NT2/D1 (cell line): ENCODE data around the gene C11orf54.

ENCODE experiments used
- DNase-seq: peaks from one replicate; pipeline ENCODE4 v3.0.0-alpha.2; 2011; ENCODE audit warnings: low read depth, low spot score
- H3K27me3 ChIP-seq: 2 replicates; pipeline ENCODE4 v1.6.0; 2011; ENCODE audit warnings: mild to moderate bottlenecking; ENCODE audit not compliant: insufficient read length, insufficient read depth
- H3K36me3 ChIP-seq: 2 replicates; pipeline ENCODE4 v1.6.1; 2011; ENCODE audit warnings: mild to moderate bottlenecking, low read length, mixed read lengths; ENCODE audit not compliant: insufficient read depth, insufficient read length
- H3K4me1 ChIP-seq: 2 replicates; pipeline ENCODE4 v1.5.1; 2011; ENCODE audit not compliant: insufficient read depth, insufficient read length
- H3K4me3 ChIP-seq: 2 replicates; pipeline ENCODE4 v1.5.1; 2011; ENCODE audit warnings: low read depth; ENCODE audit not compliant: insufficient read length
- H3K9ac ChIP-seq: 2 replicates; pipeline ENCODE4 v1.6.0; 2011; ENCODE audit warnings: low read depth; ENCODE audit not compliant: insufficient read length
- H3K9me3 ChIP-seq: 2 replicates; pipeline ENCODE4 v1.5.1; 2011; ENCODE audit warnings: mild to moderate bottlenecking, low read length; ENCODE audit not compliant: insufficient read depth
- SUZ12 ChIP-seq: IDR thresholded peaks from 2 replicates; pipeline ENCODE4 v1.6.1; 2011; ENCODE audit not compliant: insufficient read length, insufficient read depth; ENCODE audit errors: extremely low read depth
- YY1 ChIP-seq: IDR thresholded peaks from 2 replicates; pipeline ENCODE4 v1.6.1; 2011; ENCODE audit not compliant: insufficient read length, insufficient read depth
- ZNF274 ChIP-seq: IDR thresholded peaks from 2 replicates; pipeline ENCODE4 v1.6.1; 2011; ENCODE audit warnings: mild to moderate bottlenecking, low read depth, low read length

C11orf54 gene

GRCh38 chr11:93741094-93741881 is at the start of gene C11orf54, which contains the start of gene TAF1D:
Gene C11orf54, plus strand, starts transcription at chr11:93741672. Its CDS starts 5,722 bp downstream, at chr11:93747394.
Gene TAF1D, minus strand, starts transcription at chr11:93741495. Its CDS starts 2,191 bp downstream, at chr11:93739304.
- peaks cover 54% of the 10 kb centered on the region for H3K36me3 ChIP-seq
- peak; percentile 60 for TF ChIP-seq YY1
- TF ChIP-seq ZNF274 = no peak
- H3K4me1 ChIP-seq = no peaks in the 10 kb centered on the region
- DNase-seq = peak; percentile 97
- H3K27me3 ChIP-seq = no peaks in the 10 kb centered on the region
- no peaks in the 10 kb centered on the region for H3K9me3 ChIP-seq
- H3K9ac ChIP-seq = peak within 1 kb of the TSS; percentile 98
- peak within 1 kb of the TSS; percentile 97 for H3K4me3 ChIP-seq

GRCh38 chr11:93694109-93694508 is 47.4 kb upstream of the C11orf54 start:
- Histone ChIP-seq H3K4me3 (no peak overlapping the region), H3K4me1 (no peaks in the 10 kb centered on the region), H3K9ac (no peak overlapping the region), H3K9me3 (no peaks in the 10 kb centered on the region), H3K36me3 (peaks cover 69% of the 10 kb centered on the region), H3K27me3 (no peaks in the 10 kb centered on the region)
- TF ChIP-seq SUZ12 = no peak
- no peak for TF ChIP-seq ZNF274
- TF ChIP-seq YY1 = no peak
- DNase-seq = no peak

- H3K27me3 ChIP-seq = no peaks in the 10 kb centered on the region
- no peak overlapping the region for H3K9ac ChIP-seq
- H3K9me3 ChIP-seq = no peaks in the 10 kb centered on the region
- H3K4me3 ChIP-seq = no peak overlapping the region
- TF ChIP-seq SUZ12 = no peak
- no peak for TF ChIP-seq ZNF274
- TF ChIP-seq YY1 = no peak
- DNase-seq = no peak
- peaks cover 69% of the 10 kb centered on the region for H3K36me3 ChIP-seq
- H3K4me1 ChIP-seq = no peaks in the 10 kb centered on the region
Observed at GRCh38 chr11:93694557-93694956, 46.9 kb upstream of the C11orf54 start.

- TF ChIP-seq ZNF274 = no peak
- TF ChIP-seq SUZ12 = no peak
- no peak for TF ChIP-seq YY1
- Histone ChIP-seq H3K4me3 (no peak overlapping the region), H3K9ac (no peak overlapping the region), H3K9me3 (no peaks in the 10 kb centered on the region), H3K27me3 (no peaks in the 10 kb centered on the region), H3K4me1 (no peaks in the 10 kb centered on the region), H3K36me3 (peaks cover 72% of the 10 kb centered on the region)
- DNase-seq = no peak
Observed at GRCh38 chr11:93697611-93698010, 43.9 kb upstream of the C11orf54 start.

GRCh38 chr11:93700830-93701229 is 40.6 kb upstream of the C11orf54 start:
- peaks cover 78% of the 10 kb centered on the region for H3K36me3 ChIP-seq
- H3K9me3 ChIP-seq = no peaks in the 10 kb centered on the region
- no peak for DNase-seq
- no peak overlapping the region for H3K4me3 ChIP-seq
- no peaks in the 10 kb centered on the region for H3K27me3 ChIP-seq
- H3K9ac ChIP-seq = no peak overlapping the region
- no peak for TF ChIP-seq SUZ12
- TF ChIP-seq ZNF274 = no peak
- TF ChIP-seq YY1 = no peak
- no peaks in the 10 kb centered on the region for H3K4me1 ChIP-seq

- Histone ChIP-seq H3K4me3 (no peak overlapping the region), H3K27me3 (no peaks in the 10 kb centered on the region), H3K4me1 (no peaks in the 10 kb centered on the region), H3K9me3 (no peaks in the 10 kb centered on the region), H3K36me3 (peaks cover 70% of the 10 kb centered on the region), H3K9ac (no peak overlapping the region)
- TF ChIP-seq YY1 (no peak), ZNF274 (no peak), SUZ12 (no peak)
- DNase-seq = no peak
Observed at GRCh38 chr11:93704237-93704636, 37.2 kb upstream of the C11orf54 start.

GRCh38 chr11:93710239-93710638 is 31.2 kb upstream of the C11orf54 start:
- H3K27me3 ChIP-seq = no peaks in the 10 kb centered on the region
- peaks cover 33% of the 10 kb centered on the region for H3K36me3 ChIP-seq
- H3K4me3 ChIP-seq = no peak overlapping the region
- TF ChIP-seq ZNF274 (no peak), SUZ12 (no peak), YY1 (no peak)
- no peak for DNase-seq
- H3K4me1 ChIP-seq = peaks cover under 1% of the 10 kb centered on the region
- no peak overlapping the region for H3K9ac ChIP-seq
- peaks cover 10% of the 10 kb centered on the region; the same call in 1 of the 2 replicates for H3K9me3 ChIP-seq

GRCh38 chr11:93712678-93713077 is 28.8 kb upstream of the C11orf54 start:
- H3K27me3 ChIP-seq = no peaks in the 10 kb centered on the region
- DNase-seq = no peak
- no peak for TF ChIP-seq YY1
- no peak for TF ChIP-seq SUZ12
- TF ChIP-seq ZNF274 = no peak
- peaks cover 26% of the 10 kb centered on the region for H3K36me3 ChIP-seq
- no peak overlapping the region for H3K4me3 ChIP-seq
- peaks cover 10% of the 10 kb centered on the region; the same call in 1 of the 2 replicates for H3K9me3 ChIP-seq
- no peak overlapping the region for H3K9ac ChIP-seq
- H3K4me1 ChIP-seq = peaks cover 4% of the 10 kb centered on the region
